K562 (cell line): Measurements from ENCODE around the gene UBFD1. TPM values are rescaled to one million over a fixed set of nuclear protein-coding genes. Genes with fewer than 3 reads are reported as not detected.
A peak's percentile ranks its signal among the peaks of the same experiment; 100 is the strongest.

Experiments used
- ATAC-seq: fragments of 200-7000 bp; cut with Tn5 transposase; 3 replicates; pipeline ENCODE4 v1.9.1; 2020; ENCODE audit warnings: moderate library complexity
- BruUV-seq: library from RNA; stranded (reverse); fragments of 400-500 nt; replicated peaks from 2 replicates; lab custom pipeline; 2021; lab: Mats Ljungman, UMichigan
- CTCF ChIA-PET: fragments of 300-600 bp; formaldehyde crosslinking; extraction: SDS; loops from one replicate; lab custom pipeline; 2021; ENCODE audit warnings: low intra/inter-chr PET ratio; lab: Yijun Ruan, JAX
- POLR2A ChIA-PET: fragments of 300-600, 350-650 bp; sonication (Branson Sonifier 250); formaldehyde crosslinking; extraction: SDS; loops from one replicate; lab custom pipeline; 2021; ENCODE audit warnings: antibody characterized with exemption, inconsistent platforms; lab: Yijun Ruan, JAX
- DNase-seq, 4 experiments: peaks; one replicate each; pipeline versions ENCODE4 v3.0.0 to v3.0.0-alpha.2; 2011 to 2018; ENCODE audit warnings: low spot score in 3 of 4, mixed read lengths in 3 of 4; ENCODE audit errors: extremely low read depth in 1 of 4
- FAIRE-seq: peaks from 2 replicates; lab custom pipeline; 2011; peaks lifted over from hg19 to GRCh38; lab: Jason Lieb, UNC
- H2AFZ ChIP-seq: 2 replicates; pipeline ENCODE4 v1.6.0; 2011; ENCODE audit warnings: low read depth, low read length, control low read depth, inconsistent platforms
- H3K27ac ChIP-seq: fragments of 200-600 bp; 3 replicates; pipeline ENCODE4 v1.8.0; 2011; ENCODE audit warnings: low read depth, mild to moderate bottlenecking, control low read depth, inconsistent platforms, low read length, moderate library complexity, mixed read lengths; ENCODE audit errors: extremely low read depth
- H3K27me3 ChIP-seq, 2 experiments: fragments of 300-600 bp in 1 of 2; 2 replicates in 1 of 2; 3 replicates in 1 of 2; pipeline versions ENCODE4 v1.6.0 to v1.8.0; 2011; ENCODE audit warnings: inconsistent platforms in 2 of 2, low read length in 2 of 2, mild to moderate bottlenecking in 1 of 2, mixed read lengths in 1 of 2, moderate library complexity in 1 of 2; ENCODE audit not compliant: control insufficient read depth in 2 of 2, insufficient read depth in 2 of 2
- H3K36me3 ChIP-seq: fragments of 300-600 bp; 3 replicates; pipeline ENCODE4 v1.8.0; 2011; ENCODE audit warnings: mild to moderate bottlenecking, low read length, inconsistent platforms; ENCODE audit not compliant: control insufficient read depth, insufficient read depth
- H3K4me1 ChIP-seq, 2 experiments: fragments of 200-600 bp in 1 of 2; replicated peaks in 1 of 2; 2 replicates in 1 of 2; 3 replicates in 1 of 2; pipeline versions ENCODE4 v1.5.1 to v1.8.0; 2011; ENCODE audit warnings: inconsistent platforms in 2 of 2, low read length in 2 of 2, mild to moderate bottlenecking in 1 of 2, mixed read lengths in 1 of 2, moderate library complexity in 1 of 2; ENCODE audit not compliant: control insufficient read depth in 2 of 2, insufficient read depth in 2 of 2
- H3K4me2 ChIP-seq: 2 replicates; pipeline ENCODE4 v1.6.1; 2011; ENCODE audit warnings: low read length, control low read depth, inconsistent platforms, mixed read lengths; ENCODE audit not compliant: insufficient read depth
- H3K4me3 ChIP-seq: fragments of 200-600 bp; sonication (generic), shearing (Covaris generic); 2 replicates; pipeline ENCODE4 v1.5.1; 2016; ENCODE audit warnings: control low read depth, inconsistent platforms
- H3K79me2 ChIP-seq: fragments of 200-600 bp; 3 replicates; pipeline ENCODE4 v1.8.0; 2011; ENCODE audit warnings: low read length, inconsistent platforms; ENCODE audit not compliant: control insufficient read depth, insufficient read depth
- H3K9ac ChIP-seq, 2 experiments: 2 replicates each; pipeline versions ENCODE4 v1.6.0 to v1.6.1; 2011; ENCODE audit warnings: low read depth in 2 of 2, low read length in 2 of 2, control low read depth in 1 of 2, inconsistent platforms in 1 of 2, mild to moderate bottlenecking in 1 of 2, mixed read lengths in 1 of 2; ENCODE audit not compliant: insufficient read depth in 1 of 2
- H3K9me1 ChIP-seq: one replicate; pipeline ENCODE4 v1.6.0; 2011; ENCODE audit warnings: inconsistent platforms, mild to moderate bottlenecking, low read length, moderate library complexity; ENCODE audit not compliant: control insufficient read depth, insufficient read depth
- H3K9me3 ChIP-seq: replicated peaks from 2 replicates; pipeline ENCODE4 v1.5.1; 2011; ENCODE audit warnings: low read depth, low read length, inconsistent platforms; ENCODE audit not compliant: control insufficient read depth, insufficient read depth
- H4K20me1 ChIP-seq: replicated peaks from 2 replicates; pipeline ENCODE4 v1.6.1; 2011; ENCODE audit warnings: low read length, inconsistent platforms, mixed read lengths; ENCODE audit not compliant: control insufficient read depth, insufficient read depth
- ARID1B ChIP-seq: fragments of 450-650 bp; IDR thresholded peaks from 2 replicates; pipeline ENCODE4 v1.6.1; 2016; ENCODE audit warnings: antibody characterized with exemption, mild to moderate bottlenecking, inconsistent platforms
- DNMT1 ChIP-seq: fragments of 450-650 bp; IDR thresholded peaks from 2 replicates; pipeline ENCODE4 v1.6.1; 2016; ENCODE audit warnings: antibody characterized with exemption, mild to moderate bottlenecking
- IRF2 ChIP-seq: sonication (generic); formaldehyde crosslinking; IDR thresholded peaks from 2 replicates; pipeline ENCODE4 v1.8.1; 2022; ENCODE audit warnings: mild to moderate bottlenecking, missing genetic modification reagents
- NR2F6 ChIP-seq: fragments of 450-650 bp; formaldehyde crosslinking; IDR thresholded peaks from 2 replicates; pipeline ENCODE4 v1.4.0; 2020; ENCODE audit warnings: mild to moderate bottlenecking
- SMAD3 ChIP-seq: fragments of 450-650 bp; formaldehyde crosslinking; conservative IDR thresholded peaks from 2 replicates; pipeline ENCODE4 v1.4.0; 2020; ENCODE audit warnings: mild to moderate bottlenecking
- ZKSCAN1 ChIP-seq: fragments of 150-350 bp; IDR thresholded peaks from 2 replicates; pipeline ENCODE4 v1.6.1; 2016; ENCODE audit warnings: low read depth, low read length
- ZNF282 ChIP-seq: sonication (generic); formaldehyde crosslinking; IDR thresholded peaks from 2 replicates; pipeline ENCODE4 v1.8.1; 2023; ENCODE audit warnings: missing genetic modification reagents
- ZNF75A ChIP-seq: fragments of 450-650 bp; formaldehyde crosslinking; IDR thresholded peaks from 2 replicates; pipeline ENCODE4 v1.4.0; 2020; ENCODE audit warnings: mild to moderate bottlenecking
- WGBS: fragments of 100-300 bp; shearing (Covaris generic); methylation state at CpG from one replicate; pipeline ENCODE4 v1.1.6; 2016; ENCODE audit warnings: low coverage, mixed read lengths; ENCODE audit not compliant: insufficient coverage; ENCODE audit errors: missing lambda C conversion rate; 5-methylcytosine and 5-hydroxymethylcytosine counted together
- in situ Hi-C: fragments of 300-500 bp; cut with MboI; formaldehyde crosslinking; loops from 4 replicates; pipeline ENCODE4 v1.15.0; 2018; ENCODE audit warnings: inconsistent platforms, mixed read lengths
- intact Hi-C: fragments of 100-400 bp; cut with micrococcal nuclease; formaldehyde crosslinking; loops from 2 replicates; pipeline ENCODE4 v1.14.2; 2022
- polyA plus RNA-seq, 8 experiments: library from polyadenylated mRNA; depleted of rRNA in 4 of 8; stranded (reverse) in 5 of 8; unstranded in 3 of 8; fragments of >200 nt; fragmentation: Nextera tagmentation in 2 of 8; fragmentation: Illumina TruSeq in 1 of 8; extraction: Ambion mirVana in 2 of 8; extraction: Trizol in 1 of 8; gene quantifications; 2 replicates each; pipeline versions ENCODE4 v1.2.1 to v1.2.3, GENCODE V29; 2011 to 2014; ENCODE audit warnings: inconsistent platforms in 1 of 8, missing spikeins in 1 of 8
- total RNA-seq, 7 experiments: library from RNA; depleted of rRNA in 6 of 7; stranded (reverse); fragments of >200 nt in 6 of 7; fragmentation: Illumina TruSeq in 2 of 7; extraction: Trizol in 2 of 7; gene quantifications; 2 replicates each; pipeline versions ENCODE4 v1.2.1 to v1.2.3, GENCODE V29; 2011 to 2021; ENCODE audit warnings: low replicate concordance in 1 of 7
- TF ChIP-seq, protein P1 (sequence below): IDR thresholded peaks from 2 replicates; pipeline ENCODE4 v1.6.1; 2014; ENCODE audit warnings: antibody characterized with exemption

Gene UBFD1
- total and polyA plus RNA-seq, 9 of the 15 experiments (the other 6 are each of a cell fraction or from before 2014, with no cell fraction given), result 10.7 to 66.2 (median 34.0) TPM

DNA sequence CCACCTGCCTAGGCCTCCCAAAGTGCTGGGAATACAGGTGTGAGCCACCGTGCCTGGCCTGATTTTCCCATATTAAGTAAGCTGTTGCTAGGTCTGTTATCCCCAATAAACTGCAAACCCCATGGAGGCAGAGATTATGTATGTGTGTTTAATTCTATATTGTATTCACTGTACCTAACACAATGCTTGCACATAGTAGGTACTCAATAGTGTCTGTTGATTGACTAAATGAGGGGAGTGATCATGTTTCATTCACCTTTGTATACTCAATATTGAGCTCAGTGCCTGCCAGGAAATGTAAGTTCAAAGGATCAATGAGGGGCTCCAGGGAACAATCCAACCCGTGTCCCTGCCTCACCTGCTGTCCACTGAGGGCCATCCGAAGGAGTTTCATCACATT lies 32.6 kb upstream of the UBFD1 start:
- in situ Hi-C loops, result no loop called here
- CTCF ChIA-PET, result no interaction called here

DNA sequence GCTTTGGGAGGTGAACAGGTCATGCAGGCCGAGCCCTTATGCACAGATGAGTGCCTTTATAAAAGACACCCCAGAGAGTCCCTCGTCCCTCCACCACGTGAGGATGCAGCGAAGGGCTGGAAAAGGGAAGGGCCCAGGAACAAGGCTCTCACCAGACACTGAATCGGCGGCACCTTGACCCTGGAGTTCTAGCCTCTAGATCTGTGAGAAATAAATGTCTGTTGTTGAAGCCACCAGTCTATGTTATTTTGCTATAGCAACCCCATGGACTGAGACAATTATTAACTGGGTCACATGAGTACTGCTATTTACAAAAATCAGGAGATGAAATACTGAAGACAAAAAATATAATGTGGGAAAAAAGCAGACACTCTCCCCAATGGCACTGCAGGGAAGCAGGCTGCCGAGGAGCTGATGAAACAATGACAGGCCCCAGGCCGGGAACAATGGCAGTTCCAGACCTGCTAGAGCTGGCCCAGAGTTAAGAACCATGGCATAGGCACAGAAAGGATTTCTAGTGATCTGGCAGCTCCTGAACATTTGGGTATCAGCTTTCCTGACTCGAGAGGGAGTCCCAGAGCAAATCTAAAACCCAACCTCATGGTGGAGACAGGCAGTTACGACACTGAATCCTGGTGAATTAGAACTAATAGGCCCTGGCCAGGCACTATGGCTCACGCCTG lies 29.4 kb upstream of the UBFD1 start:
- Histone ChIP-seq H3K9me3 (no peaks in the 10 kb centered on the region), H3K27ac (no peak overlapping the region), H3K36me3 (peaks cover 73% of the 10 kb centered on the region; the same call in 2 of the 3 replicates), H2AFZ (no peak overlapping the region), H4K20me1 (no peaks in the 10 kb centered on the region), H3K4me3 (no peak overlapping the region), H3K79me2 (no peaks in the 10 kb centered on the region), H3K9me1 (no peaks in the 10 kb centered on the region), H3K4me2 (no peak overlapping the region), H3K27me3 (no peaks in the 10 kb centered on the region), H3K4me1 (no peaks in the 10 kb centered on the region), H3K9ac (no peak overlapping the region)
- BruUV-seq, result no TSS peak
- POLR2A ChIA-PET, result interaction anchor here (0.9 to 1.8 kb wide), 3 partner anchors 11 to 24 kb away, joined by 3 to 7 read pairs (median 5); no protein-coding TSS in a partner anchor
- FAIRE-seq (no peak), ATAC-seq (no peak), DNase-seq (no peak)
- in situ Hi-C loops (no loop called here), intact Hi-C loops (no loop called here)
- WGBS, result 96% methylated on average over 11 of the region's 11 CpGs
- CTCF ChIA-PET, result no interaction called here
- TF ChIP-seq ZNF75A (CRISPR knock-in tag), result no peak
- no peak for TF ChIP-seq ZNF282
- TF ChIP-seq ZKSCAN1, result no peak
- no peak for TF ChIP-seq NR2F6 (CRISPR knock-in tag)
- TF ChIP-seq, protein P1, sequence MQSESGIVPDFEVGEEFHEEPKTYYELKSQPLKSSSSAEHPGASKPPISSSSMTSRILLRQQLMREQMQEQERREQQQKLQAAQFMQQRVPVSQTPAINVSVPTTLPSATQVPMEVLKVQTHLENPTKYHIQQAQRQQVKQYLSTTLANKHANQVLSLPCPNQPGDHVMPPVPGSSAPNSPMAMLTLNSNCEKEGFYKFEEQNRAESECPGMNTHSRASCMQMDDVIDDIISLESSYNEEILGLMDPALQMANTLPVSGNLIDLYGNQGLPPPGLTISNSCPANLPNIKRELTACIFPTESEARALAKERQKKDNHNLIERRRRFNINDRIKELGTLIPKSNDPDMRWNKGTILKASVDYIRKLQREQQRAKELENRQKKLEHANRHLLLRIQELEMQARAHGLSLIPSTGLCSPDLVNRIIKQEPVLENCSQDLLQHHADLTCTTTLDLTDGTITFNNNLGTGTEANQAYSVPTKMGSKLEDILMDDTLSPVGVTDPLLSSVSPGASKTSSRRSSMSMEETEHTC, result no peak
- no peak for TF ChIP-seq ARID1B
- TF ChIP-seq DNMT1, result no peak
- TF ChIP-seq IRF2, result no peak

More for the DNA sequence above, 32.6 kb upstream of the UBFD1 start:
- Histone ChIP-seq H3K4me3 (no peak overlapping the region), H3K9me3 (no peaks in the 10 kb centered on the region), H4K20me1 (no peaks in the 10 kb centered on the region), H3K36me3 (peaks cover 77% of the 10 kb centered on the region; the same call in 2 of the 3 replicates), H3K9ac (no peak overlapping the region), H2AFZ (no peak overlapping the region), H3K9me1 (no peaks in the 10 kb centered on the region), H3K27ac (no peak overlapping the region), H3K4me1 (no peaks in the 10 kb centered on the region), H3K4me2 (no peak overlapping the region), H3K27me3 (no peaks in the 10 kb centered on the region), H3K79me2 (no peaks in the 10 kb centered on the region)
- intact Hi-C loops, result no loop called here
- no TSS peak for BruUV-seq
- POLR2A ChIA-PET, result interaction anchor here (0.7 to 2.0 kb wide), 2 partner anchors 9 to 32 kb away, joined by 3 to 9 read pairs; no protein-coding TSS in a partner anchor
- ATAC-seq (no peak), DNase-seq (no peak), FAIRE-seq (no peak)
- no peak for TF ChIP-seq SMAD3 (CRISPR knock-in tag)
- TF ChIP-seq ZKSCAN1, result peak; percentile 54; the same call in 1 of the 2 replicates
- WGBS, result 95% methylated on average over 3 of the region's 3 CpGs
